GM19468 (cell line): ENCODE data around the gene SSTR3.
A peak's percentile ranks its signal among the peaks of the same experiment; 100 is the strongest.
"Not testable (repeated sequence)": the region's sequence is repeated elsewhere in the genome, so short reads cannot be mapped to it uniquely, and the experiment has no call there.

ENCODE experiments used
- ATAC-seq: cut with Tn5 transposase; IDR thresholded peaks from one replicate; pipeline ENCODE4 v1.9.1; 2021; ENCODE audit warnings: mild to moderate bottlenecking, moderate library complexity, moderate number of reproducible peaks; ENCODE audit not compliant: unreplicated experiment; ENCODE audit errors: extremely low read depth

SSTR3 gene

DNA sequence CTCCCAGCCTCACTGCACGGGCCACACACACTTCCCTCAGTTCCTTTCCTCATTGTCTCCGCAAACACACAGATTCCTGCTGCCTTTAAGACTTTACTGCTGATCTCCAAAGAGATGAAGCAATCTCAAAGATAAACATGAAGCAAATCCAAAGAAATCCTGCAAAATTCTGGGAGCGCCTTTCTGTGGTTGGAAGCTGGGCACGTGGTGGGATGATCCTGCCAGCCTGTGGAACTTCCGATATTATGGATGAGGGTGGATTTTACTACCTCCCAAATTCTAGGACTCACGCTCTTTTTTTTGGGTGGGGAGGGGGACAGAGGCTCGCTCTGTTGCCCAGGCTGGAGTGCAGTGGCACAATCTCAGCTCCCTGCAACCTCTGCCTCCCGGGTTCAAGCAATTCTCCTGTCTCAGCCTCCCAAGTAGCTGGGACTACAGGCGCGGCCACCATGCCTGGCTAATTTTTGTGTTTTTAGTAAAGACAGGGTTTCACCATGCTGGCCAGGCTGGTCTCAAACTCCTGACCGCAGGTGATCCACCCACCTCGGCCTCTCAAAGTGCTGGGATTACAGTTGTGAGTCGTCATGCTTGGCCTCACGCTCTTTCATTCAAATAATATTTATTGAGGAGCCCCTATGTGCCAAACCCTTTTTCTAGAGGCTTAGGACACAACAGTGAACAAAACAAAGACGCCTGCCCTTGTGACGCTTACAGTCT is 41.4 kb downstream of the SSTR3 start:
- not testable (repeated sequence) for ATAC-seq

DNA sequence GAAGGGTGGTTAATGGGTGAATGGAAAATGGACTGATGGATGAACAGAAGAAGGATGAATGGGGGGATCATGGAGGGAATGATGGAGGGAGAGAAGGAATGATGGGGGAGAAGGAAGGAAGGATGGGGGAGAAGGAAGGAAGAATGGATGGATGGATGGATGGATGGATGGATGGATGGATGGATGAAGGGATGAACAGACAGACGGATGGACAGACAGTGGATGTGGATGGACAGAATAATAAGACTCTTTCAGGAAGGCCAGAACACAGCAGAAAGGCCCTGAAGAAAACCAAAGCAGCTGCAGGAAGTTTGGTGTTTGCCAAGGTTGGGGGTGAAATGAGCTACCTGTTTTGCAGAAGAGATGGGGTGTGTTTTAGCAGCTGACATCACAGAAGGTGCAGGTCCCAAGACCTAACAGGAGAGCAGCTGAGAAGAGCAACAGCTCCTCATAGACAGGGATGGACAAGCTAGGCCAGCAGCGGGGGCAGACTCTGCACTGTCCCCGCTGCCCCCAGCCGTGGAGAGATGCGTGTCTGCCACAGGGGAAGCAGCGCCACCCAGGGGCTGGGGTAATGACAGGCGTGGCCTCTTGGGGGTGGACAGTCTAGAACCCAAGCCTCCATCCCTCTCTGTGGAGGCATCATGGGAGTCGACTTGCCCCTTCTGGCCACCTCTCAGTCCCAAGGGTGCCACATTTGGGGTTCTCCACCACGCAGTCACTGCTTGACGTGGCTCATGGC is 42.2 kb downstream of the SSTR3 start:
- ATAC-seq = no peak

- ATAC-seq = no peak
Measured at GRCh38 chr22:37169406-37169805, 42.9 kb downstream of the SSTR3 start.

- ATAC-seq = no peak
Measured at GRCh38 chr22:37167981-37168647, 44.2 kb downstream of the SSTR3 start.

- ATAC-seq = no peak
Measured at GRCh38 chr22:37167176-37167980, 44.9 kb downstream of the SSTR3 start.

GRCh38 chr22:37166675-37167066 is 45.6 kb downstream of the SSTR3 start:
- ATAC-seq = no peak

- ATAC-seq = no peak
Measured at GRCh38 chr22:37165940-37166674, 46.2 kb downstream of the SSTR3 start.

GRCh38 chr22:37165066-37165465 is 47.2 kb downstream of the SSTR3 start:
- ATAC-seq = no peak

DNA sequence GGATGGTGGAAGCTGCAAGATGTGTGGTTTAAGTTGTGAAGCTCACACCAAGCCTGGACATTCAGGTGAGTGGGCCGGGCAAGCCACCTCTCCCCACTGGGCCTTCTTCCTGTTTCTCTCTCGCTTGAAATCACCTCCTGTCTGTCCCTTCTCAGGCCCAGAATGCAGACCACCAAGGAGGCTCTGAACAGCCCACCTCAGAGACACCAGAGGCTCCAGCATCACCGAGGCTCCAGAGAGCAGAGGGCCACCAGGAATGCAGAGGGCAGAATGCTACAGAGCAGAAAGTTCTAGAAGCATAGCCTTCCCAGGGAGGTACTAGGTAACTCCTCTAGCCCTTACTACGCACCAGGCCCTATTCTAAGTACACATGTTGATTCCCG is 47.8 kb downstream of the SSTR3 start:
- ATAC-seq = no peak

GRCh38 chr22:37163575-37164504 is 48.4 kb downstream of the SSTR3 start:
- ATAC-seq = peak; percentile 13

DNA sequence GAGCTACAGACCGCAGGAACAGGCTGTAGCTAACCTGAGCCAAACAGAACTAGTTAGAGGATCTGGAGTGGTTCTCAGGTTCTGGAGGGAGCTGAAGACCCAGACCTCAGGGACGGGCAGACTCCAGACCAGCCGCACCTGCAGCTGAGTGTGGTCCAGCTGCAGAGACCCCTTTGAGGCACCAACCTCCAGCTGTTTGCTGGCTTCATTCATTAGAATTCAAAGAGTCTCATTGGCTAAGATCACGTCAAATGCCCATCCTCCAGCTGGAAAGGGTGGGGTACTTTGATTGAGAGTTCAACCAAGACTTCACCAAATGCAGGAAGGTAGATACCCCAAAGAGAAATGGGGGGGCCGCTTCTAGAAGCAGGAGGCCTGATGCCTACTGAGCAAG is 49.2 kb downstream of the SSTR3 start:
- no peak for ATAC-seq

- peak; percentile 27 for ATAC-seq
Measured at GRCh38 chr22:37162221-37163095, 49.8 kb downstream of the SSTR3 start.

- no peak for ATAC-seq
Measured at GRCh38 chr22:37161443-37161842, 50.8 kb downstream of the SSTR3 start.

GRCh38 chr22:37160027-37160426 is 52.2 kb downstream of the SSTR3 start:
- no peak for ATAC-seq

DNA sequence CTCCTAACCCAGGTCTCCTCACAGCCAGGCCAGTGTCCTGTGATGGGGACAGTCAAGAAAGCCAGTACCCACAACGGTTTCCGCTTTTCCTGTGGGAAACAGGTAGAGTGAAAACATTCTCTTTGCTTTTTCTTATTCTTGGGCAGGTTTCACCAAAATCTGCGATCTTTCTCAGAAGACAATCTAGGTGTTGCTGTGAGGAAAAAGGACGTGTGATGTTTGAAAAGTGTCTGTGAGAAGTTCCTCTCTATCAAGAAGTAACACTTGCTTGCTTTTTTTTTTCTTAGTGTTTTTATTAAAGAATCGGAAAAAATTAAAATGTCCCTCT is 53.4 kb downstream of the SSTR3 start:
- ATAC-seq = no peak

DNA sequence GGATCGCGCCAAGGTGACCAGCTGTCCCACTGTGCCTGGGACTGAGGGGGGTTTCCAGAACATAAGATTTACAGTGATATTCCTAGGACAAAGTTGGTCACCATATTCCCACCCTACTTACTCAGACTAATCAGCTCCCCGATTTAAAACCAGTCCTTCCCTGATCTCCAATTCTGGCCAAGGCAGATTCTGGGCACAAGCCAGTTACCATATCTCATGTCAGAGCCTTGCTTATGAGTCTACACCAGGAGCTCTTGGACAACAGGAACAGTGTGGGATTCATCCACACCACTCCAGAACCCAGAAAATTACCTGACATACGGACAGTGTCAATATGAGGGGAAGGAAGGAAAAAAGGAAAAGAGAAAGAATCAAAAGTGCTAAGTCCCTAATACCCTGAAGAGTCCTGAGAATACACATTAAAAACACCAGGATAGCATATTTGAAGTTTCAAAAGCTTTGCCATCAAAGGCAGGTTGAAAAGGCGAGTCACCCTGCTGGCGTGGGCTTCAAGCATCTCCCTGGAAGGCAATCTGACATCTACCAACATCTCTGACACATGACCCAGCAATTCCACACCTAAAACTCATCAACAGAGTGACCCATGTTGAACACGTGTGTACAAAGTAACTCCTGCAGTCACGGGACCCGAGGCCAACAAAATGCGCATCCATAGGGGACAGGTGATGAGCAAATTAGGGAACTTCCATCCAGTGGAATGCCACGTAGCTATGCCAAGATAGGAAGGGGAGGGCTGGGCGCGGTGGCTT is 54.6 kb downstream of the SSTR3 start:
- no peak for ATAC-seq

DNA sequence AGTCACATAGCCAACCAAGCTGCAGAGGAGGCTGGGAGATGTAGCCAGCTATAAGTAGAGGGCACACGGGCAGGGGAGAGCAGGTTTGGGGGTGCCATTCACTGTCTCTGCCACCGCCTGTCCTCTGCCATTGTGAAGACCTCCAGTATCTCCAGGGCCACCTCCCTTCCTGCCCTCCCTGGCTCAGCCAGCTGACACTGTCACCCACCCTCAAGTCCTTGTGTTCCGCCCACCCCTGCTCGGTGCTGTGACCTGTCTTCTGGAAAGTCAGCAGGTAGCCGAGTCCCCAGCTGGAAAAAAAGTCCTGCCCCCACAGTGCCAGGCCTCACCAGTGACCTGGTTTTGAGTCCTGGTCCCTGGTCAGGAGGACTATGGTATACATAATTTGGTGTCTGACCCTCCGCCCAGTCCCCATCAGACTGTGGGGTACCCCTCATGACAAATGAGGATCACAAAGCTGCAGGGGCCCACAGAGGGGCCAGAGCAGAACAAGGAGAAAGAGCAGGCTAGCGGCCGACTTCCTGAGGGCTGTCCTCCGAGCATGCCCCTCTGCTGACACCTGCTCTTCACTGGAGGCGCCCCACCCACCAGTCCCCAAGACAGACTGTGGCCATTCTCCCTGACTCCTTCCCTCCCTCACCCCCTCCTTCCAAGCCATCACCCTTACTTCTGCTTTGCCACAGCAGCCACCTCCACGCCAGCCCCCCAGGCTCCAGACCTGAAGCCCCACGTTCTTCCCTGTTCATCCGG is 55.4 kb downstream of the SSTR3 start:
- ATAC-seq = no peak
